Measurements from ENCODE around the gene PTGIS. TPM values are rescaled to one million over a fixed set of nuclear protein-coding genes. Genes with fewer than 3 reads are reported as not detected.

The PTGIS gene
- total RNA-seq, 1 donor: 89.8 TPM

DNA sequence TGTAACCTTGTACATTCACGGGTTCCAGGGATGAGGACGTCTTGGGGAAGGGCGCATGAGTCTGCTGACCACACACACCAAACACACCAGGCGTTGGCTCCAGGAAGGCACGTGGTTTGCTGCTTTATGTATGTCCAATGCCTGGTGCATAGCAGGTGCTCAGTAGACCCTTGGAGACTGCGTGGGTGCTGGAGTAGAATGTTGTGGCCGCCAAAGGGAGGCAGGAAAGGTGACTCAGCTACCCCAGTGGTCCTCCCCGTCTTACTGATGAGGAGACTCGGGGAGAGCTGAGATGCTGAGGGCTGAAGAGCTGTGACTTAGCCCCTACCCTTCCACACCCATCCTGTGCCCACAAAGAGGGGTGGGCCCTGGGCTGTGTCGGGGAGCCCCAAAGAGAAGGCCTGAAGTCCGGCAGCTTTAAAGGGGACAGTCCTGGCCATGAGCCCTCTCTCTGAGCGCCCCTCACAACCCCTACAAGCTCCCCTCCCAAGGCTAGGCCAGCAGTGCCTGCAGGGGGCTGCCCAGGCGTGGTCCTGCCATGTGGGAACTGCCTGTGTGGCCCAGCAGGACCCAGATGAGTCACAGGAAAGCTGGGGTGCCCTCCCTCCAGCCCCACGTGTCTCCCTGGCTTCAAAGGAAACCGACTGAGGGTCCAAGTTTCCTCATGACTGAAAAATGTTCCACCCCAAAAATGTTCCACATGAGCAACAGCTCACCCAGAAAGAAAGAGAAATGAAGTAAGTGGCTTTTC is 28.0 kb upstream of the PTGIS start:
- H4K20me1 ChIP-seq (ENCODE audit: insufficient read depth, low read length): no peaks in the 10 kb centered on the region
- no peak overlapping the region for H3K27ac ChIP-seq (ENCODE audit: low read depth, low read length)
- H2AFZ ChIP-seq (ENCODE audit: low read length): no peak overlapping the region
- H3K36me3 ChIP-seq (ENCODE audit: insufficient read depth, low read length): no peaks in the 10 kb centered on the region
- H3K79me2 ChIP-seq (ENCODE audit: insufficient read depth, low read length): no peaks in the 10 kb centered on the region
- no peak for DNase-seq (ENCODE audit: insufficient read length, low spot score, missing footprints)
- no peaks in the 10 kb centered on the region for H3K27me3 ChIP-seq (ENCODE audit: insufficient read depth, low read length)
- H3K4me2 ChIP-seq (ENCODE audit: insufficient read depth, low read length): no peak overlapping the region
- H3K9me3 ChIP-seq (ENCODE audit: low read depth, low read length): no peaks in the 10 kb centered on the region
- H3K4me3 ChIP-seq (ENCODE audit: insufficient read depth, low read length): no peak overlapping the region
- TF ChIP-seq, protein P1, sequence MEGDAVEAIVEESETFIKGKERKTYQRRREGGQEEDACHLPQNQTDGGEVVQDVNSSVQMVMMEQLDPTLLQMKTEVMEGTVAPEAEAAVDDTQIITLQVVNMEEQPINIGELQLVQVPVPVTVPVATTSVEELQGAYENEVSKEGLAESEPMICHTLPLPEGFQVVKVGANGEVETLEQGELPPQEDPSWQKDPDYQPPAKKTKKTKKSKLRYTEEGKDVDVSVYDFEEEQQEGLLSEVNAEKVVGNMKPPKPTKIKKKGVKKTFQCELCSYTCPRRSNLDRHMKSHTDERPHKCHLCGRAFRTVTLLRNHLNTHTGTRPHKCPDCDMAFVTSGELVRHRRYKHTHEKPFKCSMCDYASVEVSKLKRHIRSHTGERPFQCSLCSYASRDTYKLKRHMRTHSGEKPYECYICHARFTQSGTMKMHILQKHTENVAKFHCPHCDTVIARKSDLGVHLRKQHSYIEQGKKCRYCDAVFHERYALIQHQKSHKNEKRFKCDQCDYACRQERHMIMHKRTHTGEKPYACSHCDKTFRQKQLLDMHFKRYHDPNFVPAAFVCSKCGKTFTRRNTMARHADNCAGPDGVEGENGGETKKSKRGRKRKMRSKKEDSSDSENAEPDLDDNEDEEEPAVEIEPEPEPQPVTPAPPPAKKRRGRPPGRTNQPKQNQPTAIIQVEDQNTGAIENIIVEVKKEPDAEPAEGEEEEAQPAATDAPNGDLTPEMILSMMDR (IDR thresholded peaks at IDR 0.05; ENCODE audit: extremely low read depth, low read depth, low read length): no peak
- peaks cover 26% of the 10 kb centered on the region for H3K4me1 ChIP-seq (ENCODE audit: insufficient read depth, low read length)

DNA sequence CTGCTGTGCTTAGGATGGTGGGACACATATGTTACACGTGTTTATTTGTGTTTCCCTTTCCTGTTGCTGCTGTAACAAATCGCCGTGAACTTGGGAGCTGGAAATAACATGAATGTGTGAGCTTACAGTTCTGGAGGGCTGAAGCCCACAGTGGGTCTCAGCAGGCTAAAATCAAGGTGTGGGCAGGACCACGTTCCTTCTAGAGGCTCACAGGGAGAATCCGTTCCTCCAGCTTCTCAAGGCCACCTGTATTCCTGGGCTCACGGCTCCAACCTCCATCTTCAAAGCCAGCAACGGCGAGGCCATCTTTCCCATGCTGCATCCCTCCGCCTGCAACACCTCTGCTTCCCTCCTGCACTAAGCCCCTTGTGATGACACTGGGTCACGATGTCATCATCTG is 27.4 kb upstream of the PTGIS start:
- H2AFZ ChIP-seq (ENCODE audit: low read length): no peak overlapping the region
- no peak overlapping the region for H3K4me2 ChIP-seq (ENCODE audit: insufficient read depth, low read length)
- no peaks in the 10 kb centered on the region for H3K9me3 ChIP-seq (ENCODE audit: low read depth, low read length)
- no peaks in the 10 kb centered on the region for H4K20me1 ChIP-seq (ENCODE audit: insufficient read depth, low read length)
- H3K27ac ChIP-seq (ENCODE audit: low read depth, low read length): no peak overlapping the region
- no peaks in the 10 kb centered on the region for H3K36me3 ChIP-seq (ENCODE audit: insufficient read depth, low read length)
- H3K4me3 ChIP-seq (ENCODE audit: insufficient read depth, low read length): no peak overlapping the region
- no peak for DNase-seq (ENCODE audit: insufficient read length, low spot score, missing footprints)
- no peaks in the 10 kb centered on the region for H3K79me2 ChIP-seq (ENCODE audit: insufficient read depth, low read length)
- H3K4me1 ChIP-seq (ENCODE audit: insufficient read depth, low read length): peaks cover 26% of the 10 kb centered on the region
- TF ChIP-seq, protein P1 (IDR thresholded peaks at IDR 0.05; ENCODE audit: extremely low read depth, low read depth, low read length): no peak
- no peaks in the 10 kb centered on the region for H3K27me3 ChIP-seq (ENCODE audit: insufficient read depth, low read length)

DNA sequence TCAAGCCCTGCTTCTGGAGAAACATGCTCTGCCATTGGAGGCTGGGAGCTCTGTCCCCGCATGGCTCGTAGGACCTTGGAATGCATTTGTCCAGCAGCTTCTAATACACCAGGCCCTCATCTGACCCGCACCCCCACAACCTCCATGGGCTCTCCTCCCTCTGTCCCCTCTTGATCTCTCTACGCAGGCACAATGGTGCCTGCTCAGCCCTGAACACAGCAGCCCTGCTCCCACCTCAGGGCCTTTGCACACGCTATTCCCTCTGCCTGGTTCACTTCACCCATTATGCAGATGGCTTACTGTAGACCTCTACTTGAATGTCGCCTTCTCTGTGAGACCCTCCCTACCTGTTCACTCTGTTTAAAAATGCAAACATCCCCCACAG is 27.0 kb upstream of the PTGIS start:
- H4K20me1 ChIP-seq (ENCODE audit: insufficient read depth, low read length): no peaks in the 10 kb centered on the region
- H2AFZ ChIP-seq (ENCODE audit: low read length): no peak overlapping the region
- TF ChIP-seq, protein P1 (IDR thresholded peaks at IDR 0.05; ENCODE audit: extremely low read depth, low read depth, low read length): no peak
- H3K4me1 ChIP-seq (ENCODE audit: insufficient read depth, low read length): peaks cover 26% of the 10 kb centered on the region
- no peak overlapping the region for H3K4me3 ChIP-seq (ENCODE audit: insufficient read depth, low read length)
- no peaks in the 10 kb centered on the region for H3K27me3 ChIP-seq (ENCODE audit: insufficient read depth, low read length)
- no peaks in the 10 kb centered on the region for H3K9me3 ChIP-seq (ENCODE audit: low read depth, low read length)
- H3K36me3 ChIP-seq (ENCODE audit: insufficient read depth, low read length): no peaks in the 10 kb centered on the region
- no peaks in the 10 kb centered on the region for H3K79me2 ChIP-seq (ENCODE audit: insufficient read depth, low read length)
- H3K27ac ChIP-seq (ENCODE audit: low read depth, low read length): peak overlapping the region; percentile 35
- H3K4me2 ChIP-seq (ENCODE audit: insufficient read depth, low read length): no peak overlapping the region
- DNase-seq (ENCODE audit: insufficient read length, low spot score, missing footprints): no peak

DNA sequence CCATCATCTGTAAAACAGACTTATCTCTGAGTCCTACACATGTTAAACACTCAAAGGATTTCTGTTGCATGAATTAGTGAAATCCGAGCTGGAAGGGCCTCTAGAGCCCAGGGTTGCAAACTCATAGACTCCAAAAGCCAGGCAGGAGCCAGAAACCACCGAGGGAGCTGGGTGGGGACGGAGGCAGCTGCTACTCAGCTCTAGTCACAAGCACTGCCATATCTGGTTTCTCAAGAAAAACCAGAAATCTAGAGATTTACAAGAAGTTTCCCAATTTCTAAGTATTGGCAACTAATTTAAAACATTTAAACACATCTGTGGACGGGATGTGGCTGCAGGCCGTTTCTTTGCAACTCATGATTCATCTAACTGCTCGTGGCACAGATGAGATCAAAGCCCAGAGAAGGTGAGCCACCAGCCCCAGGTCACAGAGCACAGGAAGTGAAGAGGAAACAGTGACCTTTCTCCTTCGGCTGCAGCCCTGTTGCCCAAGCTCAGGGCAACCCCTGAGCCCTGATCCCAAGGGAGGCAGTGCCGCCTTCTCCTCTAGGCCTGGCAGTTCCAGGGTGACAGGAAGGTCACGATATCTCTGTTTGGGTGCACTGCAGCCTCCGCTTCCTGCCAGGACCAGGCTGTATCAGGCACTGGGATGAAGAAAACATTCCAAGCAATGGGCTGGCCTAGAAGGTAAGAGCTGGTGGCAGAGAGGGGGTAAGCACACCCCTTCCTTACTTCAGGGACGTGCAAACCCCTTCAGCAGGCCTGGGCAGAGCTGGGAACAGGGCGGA is 26.4 kb upstream of the PTGIS start:
- Histone ChIP-seq H3K4me1 (ENCODE audit: insufficient read depth, low read length) (peaks cover 26% of the 10 kb centered on the region), H3K4me2 (ENCODE audit: insufficient read depth, low read length) (no peak overlapping the region)

More for the DNA sequence above, 26.4 kb upstream of the PTGIS start:
- no peaks in the 10 kb centered on the region for H4K20me1 ChIP-seq (ENCODE audit: insufficient read depth, low read length)
- peak; percentile 94 for DNase-seq (ENCODE audit: insufficient read length, low spot score, missing footprints)
- H3K79me2 ChIP-seq (ENCODE audit: insufficient read depth, low read length): no peaks in the 10 kb centered on the region
- no peaks in the 10 kb centered on the region for H3K36me3 ChIP-seq (ENCODE audit: insufficient read depth, low read length)
- peak overlapping the region; percentile 65 for H3K27ac ChIP-seq (ENCODE audit: low read depth, low read length)
- H3K27me3 ChIP-seq (ENCODE audit: insufficient read depth, low read length): no peaks in the 10 kb centered on the region
- H3K4me3 ChIP-seq (ENCODE audit: insufficient read depth, low read length): no peak overlapping the region
- H2AFZ ChIP-seq (ENCODE audit: low read length): no peak overlapping the region
- H3K9me3 ChIP-seq (ENCODE audit: low read depth, low read length): no peaks in the 10 kb centered on the region
- TF ChIP-seq, protein P1 (IDR thresholded peaks at IDR 0.05; ENCODE audit: extremely low read depth, low read depth, low read length): no peak
